ENCODE data around the gene PCDHA5. TPM values are rescaled to one million over a fixed set of nuclear protein-coding genes. Genes with fewer than 3 reads are reported as not detected.
"Not testable (repeated sequence)": the region's sequence is repeated elsewhere in the genome, so short reads cannot be mapped to it uniquely, and the experiment has no call there.

The PCDHA5 gene
- polyA plus RNA-seq (ENCODE audit: insufficient read length), result 0.18 TPM
- long read RNA-seq, donor 1, result 0 reads
- long read RNA-seq, donor 2, result 0 reads
- long read RNA-seq, donor 3, result 0 reads
- long read RNA-seq, donor 4, result 0 reads
- long read RNA-seq, donor 5, result 0 reads
- long read RNA-seq, donor 6, result 0 reads
- long read RNA-seq, donor 7, full-length matches to known transcripts, result 2 of 2 reads
- long read RNA-seq, donor 7, partial matches to known transcripts, result 0 of 2 reads
- long read RNA-seq, donor 7, other reads (novel, unspliced or antisense), result 0 of 2 reads
- long read RNA-seq, donor 8, result 0 reads

DNA sequence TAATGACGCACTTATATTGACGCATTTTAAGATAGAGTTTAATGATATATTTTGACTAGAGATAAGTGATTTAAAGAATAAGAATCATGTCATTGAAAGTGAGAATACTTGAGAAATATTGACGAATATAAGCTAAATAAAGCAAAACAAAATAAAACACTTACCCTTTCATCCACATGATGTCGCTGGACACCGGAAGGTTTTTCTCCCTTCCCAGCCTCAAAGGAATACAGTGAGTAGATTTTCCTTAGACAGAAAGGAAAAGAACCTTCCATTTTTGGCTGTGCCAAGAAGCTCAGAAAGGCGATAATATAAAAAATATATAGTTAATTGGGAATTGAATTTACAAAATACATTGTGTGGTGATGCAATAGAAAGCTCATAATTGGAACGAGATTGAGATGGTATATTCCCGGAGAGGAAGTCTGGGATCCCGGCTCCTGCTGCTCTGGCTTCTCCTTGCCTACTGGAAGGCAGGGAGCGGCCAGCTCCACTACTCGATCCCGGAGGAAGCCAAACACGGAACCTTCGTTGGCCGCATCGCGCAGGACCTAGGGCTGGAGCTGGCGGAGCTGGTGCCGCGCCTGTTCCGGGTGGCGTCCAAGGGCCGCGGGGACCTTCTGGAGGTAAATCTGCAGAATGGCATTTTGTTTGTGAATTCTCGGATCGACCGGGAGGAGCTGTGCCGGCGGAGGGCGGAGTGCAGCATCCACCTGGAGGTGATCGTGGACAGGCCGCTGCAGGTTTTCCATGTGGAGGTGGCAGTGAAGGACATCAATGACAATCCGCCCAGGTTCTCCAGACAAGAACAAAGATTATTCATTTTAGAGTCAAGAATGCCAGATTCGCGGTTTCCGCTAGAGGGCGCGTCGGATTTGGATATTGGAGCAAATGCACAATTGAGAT is at the start of gene PCDHA5:
Gene PCDHA5, plus strand, starts transcription at position 239 of the 906 bp plus-strand sequence.
- DNase-seq, result no peak

DNA sequence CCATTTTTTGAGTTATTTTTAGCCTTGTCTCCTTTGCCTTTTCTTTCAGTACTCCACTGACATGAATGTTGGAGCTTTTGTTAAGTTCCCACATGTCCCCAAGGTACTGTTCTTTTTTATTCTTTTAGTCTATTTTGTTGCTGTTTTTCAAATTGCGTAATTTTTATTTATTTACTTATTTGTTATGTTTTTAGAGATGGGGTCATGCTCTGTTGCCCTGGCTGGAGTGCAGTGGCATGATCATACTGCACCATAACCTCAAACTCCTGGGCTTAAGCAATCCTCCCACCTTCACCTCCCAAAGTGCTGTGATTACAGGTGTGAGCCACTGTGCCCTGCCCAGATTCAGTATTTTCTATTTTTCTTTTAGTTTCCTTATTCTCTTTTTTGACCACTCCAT is 40.9 kb upstream of the PCDHA5 start:
- DNase-seq, result no peak

DNA sequence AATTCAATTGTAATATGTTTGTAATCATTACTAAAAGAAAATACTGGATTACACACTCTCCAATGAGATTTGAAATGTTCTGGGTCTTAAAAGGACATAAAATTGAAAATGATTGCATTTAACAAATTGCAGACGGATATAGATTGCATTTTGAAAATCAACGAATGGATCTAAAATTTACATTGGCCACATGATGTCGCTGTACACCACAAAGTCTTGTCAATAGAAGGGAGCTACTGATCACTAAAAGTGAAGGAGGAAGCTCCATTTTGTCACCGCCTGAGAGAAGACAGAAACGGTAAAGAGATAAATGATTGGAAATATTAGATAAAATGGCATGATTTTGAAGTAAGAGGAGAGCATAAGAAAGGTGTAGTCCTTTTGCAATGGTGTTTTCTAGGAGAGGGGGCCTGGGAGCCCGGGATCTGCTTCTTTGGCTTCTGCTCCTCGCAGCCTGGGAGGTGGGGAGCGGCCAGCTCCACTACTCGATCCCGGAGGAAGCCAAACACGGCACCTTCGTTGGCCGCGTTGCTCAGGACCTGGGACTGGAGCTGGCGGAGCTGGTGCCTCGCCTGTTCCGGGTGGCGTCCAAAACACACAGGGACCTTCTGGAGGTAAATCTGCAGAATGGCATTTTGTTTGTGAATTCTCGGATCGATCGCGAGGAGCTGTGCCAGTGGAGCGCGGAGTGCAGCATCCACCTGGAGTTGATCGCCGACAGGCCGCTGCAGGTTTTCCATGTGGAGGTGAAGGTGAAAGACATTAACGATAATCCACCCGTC is 35.3 kb upstream of the PCDHA5 start, which contains the start of gene PCDHA1:
Gene PCDHA1, plus strand, starts transcription at position 236 of the 782 bp plus-strand sequence.
- DNase-seq, result no peak

DNA sequence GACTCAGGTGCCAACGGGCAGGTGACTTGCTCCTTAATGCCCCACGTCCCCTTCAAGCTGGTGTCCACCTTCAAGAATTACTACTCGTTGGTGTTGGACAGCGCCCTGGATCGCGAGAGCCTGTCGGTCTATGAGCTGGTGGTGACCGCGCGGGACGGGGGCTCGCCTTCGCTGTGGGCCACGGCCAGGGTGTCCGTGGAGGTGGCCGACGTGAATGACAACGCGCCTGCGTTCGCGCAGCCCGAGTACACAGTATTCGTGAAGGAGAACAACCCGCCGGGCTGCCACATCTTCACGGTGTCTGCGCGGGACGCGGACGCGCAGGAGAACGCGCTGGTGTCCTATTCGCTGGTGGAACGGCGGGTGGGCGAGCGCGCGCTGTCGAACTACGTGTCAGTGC is 34.0 kb upstream of the PCDHA5 start:
- DNase-seq, result not testable (repeated sequence)

DNA sequence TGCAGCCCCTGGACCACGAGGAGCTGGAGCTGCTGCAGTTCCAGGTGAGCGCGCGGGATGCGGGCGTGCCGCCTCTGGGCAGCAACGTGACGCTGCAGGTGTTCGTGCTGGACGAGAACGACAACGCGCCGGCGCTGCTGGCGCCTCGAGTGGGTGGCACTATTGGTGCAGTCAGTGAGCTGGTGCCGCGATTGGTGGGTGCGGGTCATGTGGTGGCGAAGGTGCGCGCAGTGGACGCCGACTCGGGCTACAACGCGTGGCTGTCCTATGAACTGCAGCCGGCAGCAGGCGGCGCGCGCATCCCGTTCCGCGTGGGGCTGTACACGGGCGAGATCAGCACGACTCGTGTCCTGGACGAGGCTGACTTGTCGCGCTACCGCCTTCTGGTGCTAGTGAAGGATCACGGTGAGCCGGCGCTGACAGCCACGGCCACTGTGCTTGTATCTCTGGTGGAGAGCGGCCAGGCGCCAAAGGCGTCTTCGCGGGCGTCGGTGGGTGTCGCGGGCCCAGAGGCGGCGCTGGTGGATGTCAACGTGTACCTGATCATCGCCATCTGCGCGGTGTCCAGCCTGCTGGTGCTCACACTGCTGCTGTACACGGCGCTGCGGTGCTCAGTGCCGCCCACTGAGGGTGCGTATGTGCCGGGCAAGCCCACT is 33.4 kb upstream of the PCDHA5 start:
- not testable (repeated sequence) for DNase-seq

DNA sequence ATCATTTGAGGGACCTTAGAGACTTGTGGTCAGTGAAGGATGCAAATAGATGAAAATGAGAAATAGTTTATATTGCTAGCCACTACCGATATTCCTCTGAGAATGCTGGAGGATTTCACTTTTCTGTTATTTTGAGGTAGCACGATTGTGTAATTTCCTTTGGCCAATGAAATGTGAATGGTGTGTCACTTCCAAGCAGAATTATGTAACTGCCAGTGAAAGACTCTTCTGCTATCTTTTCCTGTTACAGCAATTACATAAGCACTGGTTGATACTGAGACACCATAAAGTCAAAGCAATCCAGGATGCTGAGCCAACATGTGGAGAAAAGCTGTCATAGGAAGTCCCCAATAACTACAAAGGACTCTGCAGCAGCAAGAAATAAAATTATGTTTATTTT is 30.3 kb upstream of the PCDHA5 start:
- no peak for DNase-seq

DNA sequence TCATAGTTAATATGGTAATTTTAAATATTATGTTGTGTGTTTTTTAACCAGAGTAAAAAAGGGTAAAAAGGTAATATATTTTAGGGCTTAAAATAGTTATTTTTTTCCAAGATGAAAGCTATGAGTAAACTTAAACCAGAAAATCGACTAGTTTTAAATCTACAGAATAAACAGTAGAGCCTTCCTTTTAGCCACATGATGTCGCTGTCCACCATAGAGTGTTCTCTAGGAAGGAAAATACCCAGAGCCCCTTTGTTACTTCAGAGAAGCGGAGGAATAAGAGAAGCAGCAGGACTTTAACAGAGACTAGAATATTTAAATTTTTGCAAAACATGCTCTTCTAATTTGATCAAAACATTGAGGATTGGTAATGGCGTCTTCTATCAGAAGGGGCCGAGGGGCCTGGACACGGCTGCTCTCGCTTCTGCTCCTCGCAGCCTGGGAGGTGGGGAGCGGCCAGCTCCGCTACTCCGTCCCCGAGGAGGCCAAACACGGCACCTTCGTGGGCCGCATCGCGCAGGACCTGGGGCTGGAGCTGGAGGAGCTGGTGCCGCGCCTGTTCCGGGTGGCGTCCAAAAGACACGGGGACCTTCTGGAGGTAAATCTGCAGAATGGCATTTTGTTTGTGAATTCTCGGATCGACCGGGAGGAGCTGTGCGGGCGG is 26.7 kb upstream of the PCDHA5 start, which contains the start of gene PCDHA2:
Gene PCDHA2, plus strand, starts transcription at position 258 of the 664 bp plus-strand sequence.
- no peak for DNase-seq

DNA sequence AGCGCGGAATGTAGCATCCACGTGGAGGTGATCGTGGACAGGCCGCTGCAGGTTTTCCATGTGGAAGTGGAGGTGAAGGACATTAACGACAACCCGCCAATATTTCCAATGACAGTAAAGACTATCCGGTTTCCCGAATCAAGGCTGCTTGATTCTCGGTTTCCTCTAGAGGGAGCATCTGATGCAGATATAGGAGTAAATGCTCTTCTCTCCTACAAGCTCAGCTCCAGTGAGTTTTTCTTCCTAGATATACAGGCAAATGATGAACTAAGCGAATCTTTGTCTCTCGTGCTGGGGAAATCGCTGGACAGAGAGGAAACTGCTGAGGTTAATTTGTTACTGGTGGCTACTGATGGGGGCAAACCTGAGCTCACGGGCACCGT is 26.2 kb upstream of the PCDHA5 start:
- no peak for DNase-seq

DNA sequence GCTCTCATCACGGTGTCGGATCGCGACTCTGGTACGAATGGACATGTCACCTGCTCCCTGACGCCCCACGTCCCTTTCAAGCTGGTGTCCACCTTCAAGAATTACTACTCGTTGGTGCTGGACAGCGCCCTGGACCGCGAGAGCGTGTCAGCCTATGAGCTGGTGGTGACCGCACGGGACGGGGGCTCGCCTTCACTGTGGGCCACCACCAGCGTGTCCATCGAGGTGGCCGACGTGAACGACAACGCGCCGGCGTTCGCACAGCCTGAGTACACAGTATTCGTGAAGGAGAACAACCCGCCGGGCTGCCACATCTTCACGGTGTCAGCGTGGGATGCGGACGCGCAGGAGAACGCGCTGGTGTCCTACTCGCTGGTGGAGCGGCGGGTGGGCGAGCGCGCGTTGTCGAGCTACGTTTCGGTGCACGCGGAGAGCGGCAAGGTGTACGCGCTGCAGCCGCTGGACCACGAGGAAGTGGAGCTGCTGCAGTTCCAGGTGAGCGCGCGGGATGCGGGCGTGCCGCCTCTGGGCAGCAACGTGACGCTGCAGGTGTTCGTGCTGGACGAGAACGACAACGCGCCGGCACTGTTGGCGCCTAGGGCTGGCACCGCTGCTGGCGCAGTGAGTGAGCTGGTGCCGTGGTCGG is 25.2 kb upstream of the PCDHA5 start:
- DNase-seq, result not testable (repeated sequence)

DNA sequence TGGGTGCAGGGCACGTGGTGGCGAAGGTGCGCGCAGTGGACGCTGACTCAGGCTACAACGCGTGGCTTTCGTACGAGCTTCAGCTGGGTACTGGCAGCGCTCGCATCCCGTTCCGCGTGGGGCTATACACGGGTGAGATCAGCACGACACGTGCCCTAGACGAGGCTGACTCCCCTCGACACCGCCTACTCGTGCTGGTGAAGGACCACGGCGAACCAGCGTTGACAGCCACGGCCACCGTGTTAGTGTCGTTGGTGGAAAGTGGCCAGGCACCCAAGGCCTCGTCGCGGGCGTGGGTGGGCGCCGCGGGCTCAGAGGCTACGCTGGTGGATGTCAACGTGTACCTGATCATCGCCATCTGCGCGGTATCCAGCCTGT is 24.7 kb upstream of the PCDHA5 start:
- DNase-seq, result no peak

DNA sequence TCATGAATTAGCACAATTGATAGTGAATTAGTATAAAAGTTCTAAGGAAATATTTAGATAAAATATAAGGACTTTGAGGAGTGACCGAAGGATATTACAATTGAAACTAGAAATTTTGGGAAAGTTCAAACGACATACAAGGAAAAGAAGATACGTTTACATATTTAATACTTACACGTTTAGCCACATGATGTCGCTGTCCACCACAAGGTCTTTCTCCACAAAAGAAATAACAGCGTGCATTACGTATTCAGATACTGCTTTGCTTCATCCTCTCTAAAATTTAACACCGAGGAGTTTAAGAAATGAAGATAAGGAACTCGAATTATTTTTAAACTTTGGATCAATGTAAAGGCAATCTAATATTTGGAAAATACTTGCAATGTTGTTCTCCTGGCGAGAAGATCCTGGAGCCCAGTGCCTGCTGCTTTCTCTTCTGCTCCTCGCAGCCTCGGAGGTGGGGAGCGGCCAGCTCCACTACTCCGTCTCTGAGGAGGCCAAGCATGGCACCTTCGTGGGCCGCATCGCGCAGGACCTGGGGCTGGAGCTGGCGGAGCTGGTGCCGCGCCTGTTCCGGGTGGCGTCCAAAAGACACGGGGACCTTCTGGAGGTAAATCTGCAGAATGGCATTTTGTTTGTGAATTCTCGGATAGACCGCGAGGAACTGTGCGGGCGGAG is 20.5 kb upstream of the PCDHA5 start, which contains the start of gene PCDHA3:
Gene PCDHA3, plus strand, starts transcription at position 242 of the 678 bp plus-strand sequence.
- no peak for DNase-seq

DNA sequence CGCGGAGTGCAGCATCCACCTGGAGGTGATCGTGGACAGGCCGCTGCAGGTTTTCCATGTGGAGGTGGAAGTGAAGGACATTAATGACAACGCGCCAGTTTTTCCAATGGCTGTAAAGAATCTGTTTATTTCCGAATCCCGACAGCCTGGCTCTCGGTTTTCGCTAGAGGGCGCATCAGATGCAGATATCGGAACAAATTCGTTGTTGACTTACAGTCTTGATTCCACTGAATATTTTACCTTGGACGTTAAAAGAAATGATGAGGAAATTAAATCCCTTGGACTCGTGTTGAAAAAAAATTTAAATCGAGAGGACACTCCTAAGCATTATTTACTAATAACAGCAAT is 19.9 kb upstream of the PCDHA5 start:
- no peak for DNase-seq

DNA sequence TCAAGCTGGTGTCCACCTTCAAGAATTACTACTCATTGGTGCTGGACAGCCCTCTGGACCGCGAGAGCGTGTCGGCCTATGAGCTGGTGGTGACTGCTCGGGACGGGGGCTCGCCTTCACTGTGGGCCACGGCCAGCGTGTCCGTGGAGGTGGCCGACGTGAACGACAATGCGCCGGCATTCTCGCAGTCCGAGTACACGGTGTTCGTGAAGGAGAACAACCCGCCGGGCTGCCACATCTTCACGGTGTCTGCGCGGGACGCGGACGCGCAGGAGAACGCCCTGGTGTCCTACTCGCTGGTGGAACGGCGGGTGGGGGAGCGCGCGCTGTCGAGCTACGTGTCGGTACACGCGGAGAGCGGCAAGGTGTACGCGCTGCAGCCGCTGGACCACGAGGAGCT is 19.0 kb upstream of the PCDHA5 start:
- DNase-seq, result not testable (repeated sequence)

DNA sequence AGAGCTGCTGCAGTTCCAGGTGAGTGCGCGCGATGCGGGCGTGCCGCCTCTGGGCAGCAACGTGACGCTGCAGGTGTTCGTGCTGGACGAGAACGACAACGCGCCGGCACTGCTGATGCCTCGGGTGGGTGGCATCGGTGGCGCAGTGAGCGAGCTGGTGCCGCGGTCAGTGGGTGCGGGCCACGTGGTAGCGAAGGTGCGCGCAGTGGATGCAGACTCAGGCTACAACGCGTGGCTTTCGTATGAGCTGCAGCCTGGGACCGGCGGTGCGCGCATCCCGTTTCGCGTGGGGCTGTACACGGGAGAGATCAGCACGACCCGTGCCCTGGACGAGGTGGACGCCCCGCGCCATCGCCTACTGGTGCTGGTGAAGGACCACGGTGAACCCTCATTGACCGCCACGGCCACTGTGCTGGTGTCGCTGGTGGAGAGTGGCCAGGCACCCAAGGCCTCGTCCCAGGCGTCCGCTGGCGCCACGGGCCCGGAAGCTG is 18.6 kb upstream of the PCDHA5 start:
- DNase-seq, result no peak

DNA sequence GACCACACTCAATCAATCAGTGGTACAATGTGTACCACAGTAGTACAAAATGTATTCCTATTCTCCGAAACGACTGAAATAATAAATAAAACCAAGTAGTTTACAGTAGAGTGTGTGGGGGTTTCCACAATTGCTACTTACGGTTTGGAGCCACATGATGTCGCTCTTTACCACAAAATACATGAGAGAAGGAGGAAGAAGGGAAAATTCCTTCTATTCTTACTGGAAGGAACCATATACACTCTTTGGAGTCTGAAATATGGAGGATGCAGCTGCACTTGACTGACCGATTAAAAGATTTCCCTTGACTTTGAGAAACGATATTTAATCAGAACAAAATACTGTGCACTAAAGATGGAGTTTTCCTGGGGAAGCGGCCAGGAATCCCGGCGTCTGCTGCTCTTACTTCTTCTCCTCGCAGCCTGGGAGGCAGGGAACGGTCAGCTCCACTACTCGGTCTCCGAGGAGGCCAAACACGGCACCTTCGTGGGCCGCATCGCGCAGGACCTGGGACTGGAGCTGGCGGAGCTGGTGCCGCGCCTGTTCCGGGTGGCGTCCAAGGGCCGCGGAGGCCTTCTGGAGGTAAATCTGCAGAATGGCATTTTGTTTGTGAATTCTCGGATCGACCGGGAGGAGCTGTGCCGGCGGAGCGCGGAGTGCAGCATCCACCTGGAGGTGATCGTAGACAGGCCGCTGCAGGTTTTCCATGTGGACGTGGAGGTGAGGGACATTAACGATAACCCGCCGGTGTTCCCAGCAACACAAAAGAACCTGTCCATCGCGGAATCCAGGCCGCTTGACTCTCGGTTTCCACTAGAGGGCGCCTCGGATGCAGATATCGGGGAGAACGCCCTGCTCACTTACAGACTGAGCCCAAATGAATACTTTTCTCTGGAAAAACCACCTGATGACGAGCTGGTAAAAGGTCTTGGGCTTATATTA is 14.3 kb upstream of the PCDHA5 start, which contains the start of gene PCDHA4:
Gene PCDHA4, plus strand, starts transcription at position 235 of the 942 bp plus-strand sequence.
- no peak for DNase-seq

DNA sequence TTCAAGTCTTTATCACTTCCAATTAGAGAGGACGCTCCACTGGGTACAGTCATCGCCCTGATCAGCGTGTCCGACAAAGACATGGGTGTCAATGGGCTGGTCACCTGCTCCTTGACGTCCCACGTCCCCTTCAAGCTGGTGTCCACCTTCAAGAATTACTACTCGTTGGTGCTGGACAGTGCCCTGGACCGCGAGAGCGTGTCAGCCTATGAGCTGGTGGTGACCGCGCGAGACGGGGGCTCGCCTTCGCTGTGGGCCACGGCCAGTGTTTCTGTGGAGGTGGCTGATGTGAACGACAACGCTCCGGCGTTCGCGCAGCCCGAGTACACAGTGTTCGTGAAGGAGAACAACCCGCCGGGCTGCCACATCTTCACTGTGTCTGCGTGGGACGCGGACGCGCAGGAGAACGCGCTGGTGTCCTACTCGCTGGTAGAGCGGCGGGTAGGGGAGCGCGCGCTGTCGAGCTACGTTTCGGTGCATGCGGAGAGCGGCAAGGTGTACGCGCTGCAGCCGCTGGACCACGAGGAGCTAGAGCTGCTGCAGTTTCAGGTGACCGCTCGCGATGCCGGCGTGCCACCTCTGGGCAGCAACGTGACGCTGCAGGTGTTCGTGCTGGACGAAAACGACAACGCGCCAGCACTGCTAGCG is 13.0 kb upstream of the PCDHA5 start:
- DNase-seq, result not testable (repeated sequence)

DNA sequence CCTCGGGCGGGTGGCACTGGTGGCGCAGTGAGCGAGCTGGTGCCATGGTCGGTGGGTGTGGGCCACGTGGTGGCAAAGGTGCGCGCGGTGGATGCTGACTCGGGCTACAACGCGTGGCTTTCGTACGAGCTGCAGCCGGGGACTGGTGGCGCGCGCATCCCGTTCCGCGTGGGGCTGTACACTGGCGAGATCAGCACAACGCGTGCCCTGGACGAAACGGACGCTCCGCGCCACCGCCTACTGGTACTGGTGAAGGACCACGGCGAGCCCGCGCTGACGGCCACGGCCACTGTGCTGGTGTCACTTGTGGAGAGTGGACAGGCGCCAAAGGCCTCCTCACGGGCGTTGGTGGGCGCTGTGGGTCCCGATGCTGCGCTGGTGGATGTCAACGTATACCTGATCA is 12.5 kb upstream of the PCDHA5 start:
- no peak for DNase-seq

DNA sequence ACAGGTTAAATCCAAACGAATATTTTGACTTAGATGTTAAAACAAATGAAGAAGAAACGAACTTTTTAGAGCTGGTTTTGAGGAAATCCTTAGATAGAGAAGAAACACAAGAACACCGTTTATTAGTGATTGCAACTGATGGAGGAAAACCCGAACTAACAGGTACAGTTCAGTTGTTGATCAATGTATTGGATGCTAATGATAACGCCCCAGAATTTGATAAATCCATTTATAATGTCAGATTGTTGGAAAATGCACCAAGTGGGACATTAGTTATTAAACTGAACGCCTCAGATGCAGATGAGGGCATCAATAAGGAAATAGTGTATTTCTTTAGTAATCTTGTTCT is 842 bp downstream of the PCDHA5 start:
- DNase-seq, result no peak
